NT2/D1 (cell line): ENCODE measurements around the gene ARL8A.

Experiments used
- DNase-seq: peaks from one replicate; pipeline ENCODE4 v3.0.0-alpha.2; 2011; ENCODE audit warnings: low read depth, low spot score
- H3K27me3 ChIP-seq: 2 replicates; pipeline ENCODE4 v1.6.0; 2011; ENCODE audit warnings: mild to moderate bottlenecking; ENCODE audit not compliant: insufficient read length, insufficient read depth
- H3K36me3 ChIP-seq: 2 replicates; pipeline ENCODE4 v1.6.1; 2011; ENCODE audit warnings: mild to moderate bottlenecking, low read length, mixed read lengths; ENCODE audit not compliant: insufficient read depth, insufficient read length
- H3K4me1 ChIP-seq: 2 replicates; pipeline ENCODE4 v1.5.1; 2011; ENCODE audit not compliant: insufficient read depth, insufficient read length
- H3K4me3 ChIP-seq: 2 replicates; pipeline ENCODE4 v1.5.1; 2011; ENCODE audit warnings: low read depth; ENCODE audit not compliant: insufficient read length
- H3K9ac ChIP-seq: 2 replicates; pipeline ENCODE4 v1.6.0; 2011; ENCODE audit warnings: low read depth; ENCODE audit not compliant: insufficient read length
- H3K9me3 ChIP-seq: 2 replicates; pipeline ENCODE4 v1.5.1; 2011; ENCODE audit warnings: mild to moderate bottlenecking, low read length; ENCODE audit not compliant: insufficient read depth
- SUZ12 ChIP-seq: IDR thresholded peaks from 2 replicates; pipeline ENCODE4 v1.6.1; 2011; ENCODE audit not compliant: insufficient read length, insufficient read depth; ENCODE audit errors: extremely low read depth
- YY1 ChIP-seq: IDR thresholded peaks from 2 replicates; pipeline ENCODE4 v1.6.1; 2011; ENCODE audit not compliant: insufficient read length, insufficient read depth
- ZNF274 ChIP-seq: IDR thresholded peaks from 2 replicates; pipeline ENCODE4 v1.6.1; 2011; ENCODE audit warnings: mild to moderate bottlenecking, low read depth, low read length

Gene ARL8A

DNA sequence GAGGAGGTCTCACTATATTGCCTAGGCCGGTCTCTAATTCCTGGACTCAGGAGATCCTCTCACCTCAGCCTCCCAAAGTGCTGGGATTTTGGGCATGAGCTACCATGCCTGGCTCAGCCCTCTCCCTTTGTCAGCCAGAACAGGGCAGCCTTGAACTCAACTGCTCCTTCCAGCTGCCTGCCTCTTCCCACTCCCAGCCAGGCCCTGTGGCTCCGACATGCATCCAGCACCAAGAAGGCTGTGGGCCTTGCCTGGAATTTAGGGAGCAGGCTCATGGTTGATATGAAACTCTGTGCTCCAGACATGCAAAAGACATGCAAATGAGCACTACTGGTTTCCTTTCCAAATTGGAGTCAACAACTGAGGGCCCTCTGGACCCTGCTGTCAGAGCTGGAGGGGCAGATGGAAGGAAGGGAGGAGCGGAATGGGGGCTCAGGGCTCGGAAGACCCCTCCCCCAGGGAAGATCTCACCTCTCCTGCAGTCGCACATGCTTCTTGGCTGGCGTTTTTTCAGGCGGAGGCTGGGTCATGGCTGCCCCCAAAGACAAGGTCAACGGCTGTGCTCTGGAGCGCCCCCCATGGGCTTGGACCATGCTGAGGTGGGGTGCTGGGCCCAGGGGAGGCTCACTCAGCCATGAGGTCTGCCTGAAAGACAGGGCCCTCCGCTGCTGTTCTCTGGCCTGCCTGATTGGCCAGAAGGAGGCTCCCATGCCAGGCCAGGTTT lies 14.4 kb upstream of the ARL8A start:
- Histone ChIP-seq H3K27me3 (no peaks in the 10 kb centered on the region), H3K9ac (no peak overlapping the region), H3K36me3 (no peaks in the 10 kb centered on the region), H3K4me1 (peaks cover 56% of the 10 kb centered on the region), H3K4me3 (no peak overlapping the region), H3K9me3 (no peaks in the 10 kb centered on the region)
- no peak for DNase-seq
- TF ChIP-seq SUZ12 (no peak), YY1 (no peak), ZNF274 (no peak)

GRCh38 chr1:202157945-202158344 lies 13.4 kb upstream of the ARL8A start:
- no peak for DNase-seq
- Histone ChIP-seq H3K9me3 (no peaks in the 10 kb centered on the region), H3K36me3 (no peaks in the 10 kb centered on the region), H3K4me1 (peaks cover 47% of the 10 kb centered on the region), H3K9ac (no peak overlapping the region), H3K4me3 (no peak overlapping the region), H3K27me3 (no peaks in the 10 kb centered on the region)
- TF ChIP-seq ZNF274: no peak
- TF ChIP-seq YY1: no peak
- no peak for TF ChIP-seq SUZ12

DNA sequence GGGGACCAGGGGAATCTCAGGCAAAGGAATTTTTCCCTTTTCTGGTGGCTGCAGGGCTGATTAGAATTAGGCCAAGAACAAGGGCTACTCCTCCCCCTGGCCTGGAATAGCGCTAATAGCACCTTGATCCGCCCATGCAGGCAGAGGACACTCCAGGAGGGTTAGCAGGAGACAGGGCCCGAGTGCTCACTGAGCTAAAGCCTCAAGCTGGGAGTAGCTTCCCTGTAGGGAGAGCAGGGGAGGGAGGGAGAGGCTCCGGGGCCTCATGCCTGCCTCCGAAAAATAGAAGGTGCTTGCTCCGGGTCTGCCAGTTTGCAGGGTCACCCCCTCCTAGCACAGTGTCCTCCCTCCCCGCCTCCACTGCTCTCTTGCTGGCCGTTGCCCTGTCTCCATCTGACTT lies 12.1 kb upstream of the ARL8A start:
- H3K9me3 ChIP-seq: no peaks in the 10 kb centered on the region

DNA sequence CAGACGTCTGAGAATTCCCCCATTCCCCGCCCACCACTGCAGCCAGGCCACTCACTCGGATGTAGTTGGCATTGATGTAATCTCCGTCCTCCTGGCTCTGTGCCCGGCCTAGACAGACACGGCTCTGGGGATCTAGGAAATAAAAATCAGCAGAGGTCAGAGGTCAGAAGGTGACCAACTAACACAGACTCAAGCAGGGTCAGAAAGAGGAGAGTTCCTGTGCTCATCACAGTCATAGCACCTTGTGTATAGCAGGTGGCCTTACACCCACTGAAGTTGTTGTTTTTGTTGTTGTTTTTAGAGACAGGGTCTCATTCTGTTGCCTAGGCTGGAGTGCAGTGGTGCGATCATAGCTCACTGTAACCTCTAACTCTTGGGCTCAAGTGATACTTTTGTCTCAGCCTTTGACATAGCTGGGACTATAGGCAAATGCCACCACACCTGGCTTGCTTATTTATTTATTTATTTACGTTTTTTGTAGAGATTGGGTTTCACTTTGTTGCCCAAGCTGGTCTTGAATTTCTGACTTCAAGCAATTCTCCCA lies 11.0 kb upstream of the ARL8A start:
- TF ChIP-seq YY1 (no peak), SUZ12 (no peak), ZNF274 (no peak)
- DNase-seq: no peak
- H3K9ac ChIP-seq: no peak overlapping the region
- no peaks in the 10 kb centered on the region for H3K9me3 ChIP-seq
- no peaks in the 10 kb centered on the region for H3K27me3 ChIP-seq
- no peak overlapping the region for H3K4me3 ChIP-seq
- no peaks in the 10 kb centered on the region for H3K36me3 ChIP-seq
- H3K4me1 ChIP-seq: peaks cover 25% of the 10 kb centered on the region

More for the DNA sequence above, 12.1 kb upstream of the ARL8A start:
- TF ChIP-seq ZNF274: no peak
- TF ChIP-seq SUZ12: no peak
- no peak for TF ChIP-seq YY1
- Histone ChIP-seq H3K36me3 (no peaks in the 10 kb centered on the region), H3K4me3 (no peak overlapping the region), H3K9ac (peak overlapping the region; percentile 24), H3K27me3 (no peaks in the 10 kb centered on the region), H3K4me1 (peaks cover 33% of the 10 kb centered on the region)
- DNase-seq: no peak

GRCh38 chr1:202154766-202155477 lies 10.4 kb upstream of the ARL8A start:
- Histone ChIP-seq H3K36me3 (no peaks in the 10 kb centered on the region), H3K4me3 (no peak overlapping the region), H3K9me3 (no peaks in the 10 kb centered on the region), H3K9ac (no peak overlapping the region), H3K4me1 (peaks cover 19% of the 10 kb centered on the region), H3K27me3 (no peaks in the 10 kb centered on the region)
- peak; percentile 66 for DNase-seq
- TF ChIP-seq ZNF274: no peak
- TF ChIP-seq SUZ12: no peak
- TF ChIP-seq YY1: no peak

GRCh38 chr1:202154148-202154765 lies 9.7 kb upstream of the ARL8A start:
- H3K9me3 ChIP-seq: no peaks in the 10 kb centered on the region
- no peak for DNase-seq
- H3K4me1 ChIP-seq: peaks cover 14% of the 10 kb centered on the region
- H3K4me3 ChIP-seq: no peak overlapping the region
- TF ChIP-seq SUZ12 (no peak), ZNF274 (no peak), YY1 (no peak)
- H3K36me3 ChIP-seq: no peaks in the 10 kb centered on the region
- H3K9ac ChIP-seq: no peak overlapping the region
- no peaks in the 10 kb centered on the region for H3K27me3 ChIP-seq

GRCh38 chr1:202153284-202153683 lies 8.7 kb upstream of the ARL8A start:
- no peak for DNase-seq
- no peak for TF ChIP-seq YY1
- no peak for TF ChIP-seq ZNF274
- no peak for TF ChIP-seq SUZ12
- Histone ChIP-seq H3K9ac (no peak overlapping the region), H3K4me3 (no peak overlapping the region), H3K9me3 (no peaks in the 10 kb centered on the region), H3K36me3 (no peaks in the 10 kb centered on the region), H3K4me1 (peaks cover 10% of the 10 kb centered on the region), H3K27me3 (no peaks in the 10 kb centered on the region)
